Testis (tissue), 2 donors: ENCODE data around the gene CASP3.

Source experiments
- POLR2A ChIP-seq: fragments of 450-650 bp; IDR thresholded peaks from one replicate; pipeline ENCODE4 v1.6.1; 2017; ENCODE audit warnings: antibody characterized with exemption, mild to moderate bottlenecking, moderate library complexity
- TF ChIP-seq, protein P1 (sequence below), 3 experiments: fragments of 450-650 bp in 2 of 3; fragments of 200-600 bp in 1 of 3; sonication (generic) in 1 of 3; IDR thresholded peaks; one replicate each; pipeline ENCODE4 v1.5.1; 2016 to 2019; ENCODE audit warnings: antibody characterized with exemption in 3 of 3, mild to moderate bottlenecking in 2 of 3, moderate library complexity in 1 of 3

DNA sequence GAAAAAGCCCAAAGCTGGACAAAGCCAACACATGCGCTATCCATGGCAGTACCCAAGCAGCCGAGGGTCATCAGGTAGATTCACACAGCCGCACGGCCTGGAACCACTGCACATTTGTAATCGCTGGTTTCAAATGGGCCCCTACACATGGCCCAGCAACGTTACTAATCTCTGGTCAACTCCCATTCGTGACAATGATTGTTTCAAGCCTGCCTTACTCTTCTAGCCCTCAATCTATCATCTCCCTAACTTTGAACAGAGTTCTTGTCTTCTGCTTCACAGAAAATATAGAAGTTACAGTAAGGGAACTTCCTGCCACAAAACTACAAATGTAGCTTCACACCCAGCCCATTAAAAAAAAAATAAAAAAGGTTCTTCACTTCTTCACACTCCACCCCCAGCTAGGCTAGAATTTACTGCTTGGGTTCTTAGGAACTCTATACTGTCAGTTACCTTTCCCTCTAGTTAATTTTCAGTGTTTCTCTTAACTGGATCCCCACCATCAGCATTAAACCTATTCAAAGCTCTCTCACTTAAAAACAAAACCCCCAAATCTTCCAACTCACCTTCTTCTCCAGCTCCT lies 24.2 kb downstream of the CASP3 start:
- TF ChIP-seq, protein P1, sequence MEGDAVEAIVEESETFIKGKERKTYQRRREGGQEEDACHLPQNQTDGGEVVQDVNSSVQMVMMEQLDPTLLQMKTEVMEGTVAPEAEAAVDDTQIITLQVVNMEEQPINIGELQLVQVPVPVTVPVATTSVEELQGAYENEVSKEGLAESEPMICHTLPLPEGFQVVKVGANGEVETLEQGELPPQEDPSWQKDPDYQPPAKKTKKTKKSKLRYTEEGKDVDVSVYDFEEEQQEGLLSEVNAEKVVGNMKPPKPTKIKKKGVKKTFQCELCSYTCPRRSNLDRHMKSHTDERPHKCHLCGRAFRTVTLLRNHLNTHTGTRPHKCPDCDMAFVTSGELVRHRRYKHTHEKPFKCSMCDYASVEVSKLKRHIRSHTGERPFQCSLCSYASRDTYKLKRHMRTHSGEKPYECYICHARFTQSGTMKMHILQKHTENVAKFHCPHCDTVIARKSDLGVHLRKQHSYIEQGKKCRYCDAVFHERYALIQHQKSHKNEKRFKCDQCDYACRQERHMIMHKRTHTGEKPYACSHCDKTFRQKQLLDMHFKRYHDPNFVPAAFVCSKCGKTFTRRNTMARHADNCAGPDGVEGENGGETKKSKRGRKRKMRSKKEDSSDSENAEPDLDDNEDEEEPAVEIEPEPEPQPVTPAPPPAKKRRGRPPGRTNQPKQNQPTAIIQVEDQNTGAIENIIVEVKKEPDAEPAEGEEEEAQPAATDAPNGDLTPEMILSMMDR (IDR thresholded peaks at IDR 0.05) = no peak
- no peak for TF ChIP-seq POLR2A
